Upper lobe of left lung (tissue), 4 donors: ENCODE results near the gene DPPA2.

Experiments
- CTCF ChIP-seq, 6 experiments: fragments of 450-650 bp in 4 of 6; fragments of 200-600 bp in 2 of 6; sonication (generic) in 2 of 6; IDR thresholded peaks; one replicate each; pipeline ENCODE4 v1.5.1; 2016 to 2019; ENCODE audit warnings: antibody characterized with exemption in 6 of 6
- EP300 ChIP-seq, 4 donors: sonication (generic); formaldehyde crosslinking; IDR thresholded peaks; one replicate each; pipeline ENCODE4 v1.5.1; 2017; ENCODE audit warnings: antibody characterized with exemption in 4 of 4, control low read depth in 2 of 4
- POLR2A ChIP-seq, 4 donors: fragments of 450-650 bp; IDR thresholded peaks; one replicate each; pipeline ENCODE4 v1.5.1; 2016 to 2017; ENCODE audit warnings: antibody characterized with exemption in 4 of 4, mild to moderate bottlenecking in 2 of 4
- POLR2AphosphoS5 ChIP-seq, 2 donors: sonication (generic); formaldehyde crosslinking; IDR thresholded peaks; one replicate each; pipeline ENCODE4 v1.5.1; 2017; ENCODE audit warnings: antibody characterized with exemption in 2 of 2

- TF ChIP-seq POLR2AphosphoS5 (IDR thresholded peaks at IDR 0.05) (no peak), CTCF (IDR thresholded peaks at IDR 0.05) (no peak), POLR2A (IDR thresholded peaks at IDR 0.05) (no peak), EP300 (IDR thresholded peaks at IDR 0.05) (no peak)
These were observed 15.4 kb upstream of the DPPA2 start for GRCh38 chr3:109331692-109332091.
